HG02973 (cell line): Measurements from ENCODE around the gene CHI3L2.

Experiments used
- ATAC-seq: cut with Tn5 transposase; IDR thresholded peaks from one replicate; pipeline ENCODE4 v1.9.1; 2021; ENCODE audit warnings: moderate library complexity; ENCODE audit not compliant: unreplicated experiment

Gene CHI3L2

GRCh38 chr1:111247125-111247838 lies 19.8 kb downstream of the CHI3L2 start:
- ATAC-seq: no peak

GRCh38 chr1:111249960-111250359 lies 22.4 kb downstream of the CHI3L2 start:
- ATAC-seq: no peak

GRCh38 chr1:111251570-111251969 lies 24.1 kb downstream of the CHI3L2 start:
- no peak for ATAC-seq

- no peak for ATAC-seq
Measured at GRCh38 chr1:111252786-111253185, 25.3 kb downstream of the CHI3L2 start.

GRCh38 chr1:111253876-111254275 lies 26.4 kb downstream of the CHI3L2 start:
- ATAC-seq: no peak

GRCh38 chr1:111256988-111257658 lies 29.6 kb downstream of the CHI3L2 start:
- no peak for ATAC-seq

- no peak for ATAC-seq
Measured at GRCh38 chr1:111267801-111268508, 40.4 kb downstream of the CHI3L2 start.

GRCh38 chr1:111269825-111270406 lies 42.4 kb downstream of the CHI3L2 start:
- no peak for ATAC-seq

- ATAC-seq: no peak
Measured at GRCh38 chr1:111270771-111271463, 43.4 kb downstream of the CHI3L2 start.

GRCh38 chr1:111271464-111271801 lies 43.9 kb downstream of the CHI3L2 start:
- ATAC-seq: no peak

- no peak for ATAC-seq
Measured at GRCh38 chr1:111272081-111272480, 44.6 kb downstream of the CHI3L2 start.

GRCh38 chr1:111274653-111275052 lies 47.1 kb downstream of the CHI3L2 start:
- no peak for ATAC-seq

GRCh38 chr1:111275079-111275478 lies 47.6 kb downstream of the CHI3L2 start:
- no peak for ATAC-seq

- no peak for ATAC-seq
Measured at GRCh38 chr1:111275780-111276433, 48.4 kb downstream of the CHI3L2 start.

GRCh38 chr1:111279144-111279543 lies 51.6 kb downstream of the CHI3L2 start:
- ATAC-seq: no peak

GRCh38 chr1:111280267-111280666 lies 52.8 kb downstream of the CHI3L2 start:
- ATAC-seq: no peak

GRCh38 chr1:111281411-111281810 lies 53.9 kb downstream of the CHI3L2 start:
- no peak for ATAC-seq

- ATAC-seq: no peak
Measured at GRCh38 chr1:111283838-111284237, 56.3 kb downstream of the CHI3L2 start.

GRCh38 chr1:111285879-111286278 lies 58.4 kb downstream of the CHI3L2 start:
- ATAC-seq: no peak

- no peak for ATAC-seq
Measured at GRCh38 chr1:111286912-111287311, 59.4 kb downstream of the CHI3L2 start.

GRCh38 chr1:111289371-111289770 lies 61.9 kb downstream of the CHI3L2 start:
- no peak for ATAC-seq
